ENCODE measurements around the gene PLXNA1. TPM values are rescaled to one million over a fixed set of nuclear protein-coding genes. Genes with fewer than 3 reads are reported as not detected.

Gene PLXNA1
- total RNA-seq, 1 donor, result 107 TPM

GRCh38 chr3:126948980-126949535 is 33.9 kb upstream of the PLXNA1 start:
- no peaks in the 10 kb centered on the region for H3K4me1 ChIP-seq (ENCODE audit: insufficient read depth, low read length)
- no peaks in the 10 kb centered on the region for H3K27me3 ChIP-seq (ENCODE audit: insufficient read depth, low read length)
- no peaks in the 10 kb centered on the region for H3K79me2 ChIP-seq (ENCODE audit: insufficient read depth, low read length)
- H3K4me2 ChIP-seq (ENCODE audit: insufficient read depth, low read length), result no peak overlapping the region
- no peak for TF ChIP-seq CTCF (IDR thresholded peaks at IDR 0.05; ENCODE audit: extremely low read depth, low read depth, low read length)
- H2AFZ ChIP-seq (ENCODE audit: low read length), result no peak overlapping the region
- H3K27ac ChIP-seq (ENCODE audit: low read depth, low read length), result no peak overlapping the region
- no peaks in the 10 kb centered on the region for H3K9me3 ChIP-seq (ENCODE audit: low read depth, low read length)
- no peak for DNase-seq (ENCODE audit: insufficient read length, low spot score, missing footprints)
- no peaks in the 10 kb centered on the region for H4K20me1 ChIP-seq (ENCODE audit: insufficient read depth, low read length)
- H3K36me3 ChIP-seq (ENCODE audit: insufficient read depth, low read length), result no peaks in the 10 kb centered on the region
- no peak overlapping the region for H3K4me3 ChIP-seq (ENCODE audit: insufficient read depth, low read length)

- no peak for TF ChIP-seq CTCF (IDR thresholded peaks at IDR 0.05; ENCODE audit: extremely low read depth, low read depth, low read length)
- Histone ChIP-seq H2AFZ (ENCODE audit: low read length) (no peak overlapping the region), H4K20me1 (ENCODE audit: insufficient read depth, low read length) (no peaks in the 10 kb centered on the region), H3K4me3 (ENCODE audit: insufficient read depth, low read length) (no peak overlapping the region), H3K79me2 (ENCODE audit: insufficient read depth, low read length) (no peaks in the 10 kb centered on the region), H3K9me3 (ENCODE audit: low read depth, low read length) (no peaks in the 10 kb centered on the region), H3K36me3 (ENCODE audit: insufficient read depth, low read length) (no peaks in the 10 kb centered on the region), H3K4me2 (ENCODE audit: insufficient read depth, low read length) (no peak overlapping the region), H3K4me1 (ENCODE audit: insufficient read depth, low read length) (no peaks in the 10 kb centered on the region), H3K27me3 (ENCODE audit: insufficient read depth, low read length) (no peaks in the 10 kb centered on the region), H3K27ac (ENCODE audit: low read depth, low read length) (no peak overlapping the region)
- peak; percentile 55 for DNase-seq (ENCODE audit: insufficient read length, low spot score, missing footprints)
Measured at GRCh38 chr3:126951561-126951960, 31.4 kb upstream of the PLXNA1 start.

- no peaks in the 10 kb centered on the region for H4K20me1 ChIP-seq (ENCODE audit: insufficient read depth, low read length)
- no peak overlapping the region for H2AFZ ChIP-seq (ENCODE audit: low read length)
- H3K36me3 ChIP-seq (ENCODE audit: insufficient read depth, low read length), result no peaks in the 10 kb centered on the region
- H3K9me3 ChIP-seq (ENCODE audit: low read depth, low read length), result no peaks in the 10 kb centered on the region
- DNase-seq (ENCODE audit: insufficient read length, low spot score, missing footprints), result peak; percentile 65
- no peak overlapping the region for H3K27ac ChIP-seq (ENCODE audit: low read depth, low read length)
- TF ChIP-seq CTCF (IDR thresholded peaks at IDR 0.05; ENCODE audit: extremely low read depth, low read depth, low read length), result no peak
- H3K79me2 ChIP-seq (ENCODE audit: insufficient read depth, low read length), result no peaks in the 10 kb centered on the region
- H3K4me1 ChIP-seq (ENCODE audit: insufficient read depth, low read length), result no peaks in the 10 kb centered on the region
- H3K27me3 ChIP-seq (ENCODE audit: insufficient read depth, low read length), result no peaks in the 10 kb centered on the region
- no peak overlapping the region for H3K4me3 ChIP-seq (ENCODE audit: insufficient read depth, low read length)
- no peak overlapping the region for H3K4me2 ChIP-seq (ENCODE audit: insufficient read depth, low read length)
Measured at GRCh38 chr3:126952261-126952982, 30.5 kb upstream of the PLXNA1 start.

GRCh38 chr3:126952983-126953660 is 29.8 kb upstream of the PLXNA1 start:
- Histone ChIP-seq H3K36me3 (ENCODE audit: insufficient read depth, low read length) (no peaks in the 10 kb centered on the region), H3K79me2 (ENCODE audit: insufficient read depth, low read length) (no peaks in the 10 kb centered on the region), H3K9me3 (ENCODE audit: low read depth, low read length) (no peaks in the 10 kb centered on the region), H3K4me1 (ENCODE audit: insufficient read depth, low read length) (no peaks in the 10 kb centered on the region), H3K27me3 (ENCODE audit: insufficient read depth, low read length) (no peaks in the 10 kb centered on the region), H2AFZ (ENCODE audit: low read length) (no peak overlapping the region), H3K27ac (ENCODE audit: low read depth, low read length) (no peak overlapping the region), H3K4me3 (ENCODE audit: insufficient read depth, low read length) (no peak overlapping the region), H3K4me2 (ENCODE audit: insufficient read depth, low read length) (no peak overlapping the region), H4K20me1 (ENCODE audit: insufficient read depth, low read length) (no peaks in the 10 kb centered on the region)
- TF ChIP-seq CTCF (IDR thresholded peaks at IDR 0.05; ENCODE audit: extremely low read depth, low read depth, low read length), result no peak
- DNase-seq (ENCODE audit: insufficient read length, low spot score, missing footprints), result peak; percentile 22
